ENCODE measurements around the gene RYR2. TPM values are rescaled to one million over a fixed set of nuclear protein-coding genes. Genes with fewer than 3 reads are reported as not detected.

The RYR2 gene
- polyA plus RNA-seq, 10 donors, result 1.6 to 4.6 (median 3.1) TPM

GRCh38 chr1:237852342-237852741 lies 810.4 kb downstream of the RYR2 start:
- no peak for DNase-seq

GRCh38 chr1:237857455-237857854 lies 815.5 kb downstream of the RYR2 start:
- DNase-seq, result no peak

GRCh38 chr1:237858992-237859391 lies 817.0 kb downstream of the RYR2 start:
- no peak for DNase-seq

GRCh38 chr1:237861944-237862343 lies 820.0 kb downstream of the RYR2 start:
- no peak for DNase-seq

- no peak for DNase-seq
These were observed 821.2 kb downstream of the RYR2 start for GRCh38 chr1:237863234-237863633.

GRCh38 chr1:237864338-237865244 lies 822.6 kb downstream of the RYR2 start:
- peak; percentile 48 to 76 (median 64) for DNase-seq

- no peak for DNase-seq
These were observed 825.5 kb downstream of the RYR2 start for GRCh38 chr1:237867380-237867888.

GRCh38 chr1:237868817-237869600 lies 827.0 kb downstream of the RYR2 start:
- DNase-seq, result no peak

GRCh38 chr1:237873487-237874211 lies 831.7 kb downstream of the RYR2 start:
- peak in 1 of 3 donors; percentile 85 for DNase-seq

- no peak for DNase-seq
These were observed 833.3 kb downstream of the RYR2 start for GRCh38 chr1:237875291-237875690.

- peak in 1 of 3 donors; percentile 30 for DNase-seq
These were observed 835.6 kb downstream of the RYR2 start for GRCh38 chr1:237877631-237878030.

- no peak for DNase-seq
These were observed 836.4 kb downstream of the RYR2 start for GRCh38 chr1:237878406-237878805.

GRCh38 chr1:237879195-237879594 lies 837.2 kb downstream of the RYR2 start:
- DNase-seq, result peak in 1 of 3 donors; percentile 30

Other genes starting within 250 kb of the RYR2 start
- gene MTR, start 246.9 kb upstream of the RYR2 start, polyA plus RNA-seq (ENCODE audit: insufficient read length in 10 of 10), result 10 to 100 TPM; 16.6 to 26.8 (median 22.7) TPM
- not detected for gene MT1HL1, start 37.7 kb upstream of the RYR2 start, polyA plus RNA-seq (ENCODE audit: insufficient read length in 10 of 10)

Measured in muscle of back (tissue), 11 donors.